HG02970 (cell line): ENCODE results near the gene MTHFD2L.

Experiments used
- ATAC-seq: cut with Tn5 transposase; IDR thresholded peaks from one replicate; pipeline ENCODE4 v1.9.1; 2021; ENCODE audit warnings: mild to moderate bottlenecking, moderate library complexity, moderate number of reproducible peaks; ENCODE audit not compliant: unreplicated experiment, low FRiP score

Gene MTHFD2L

GRCh38 chr4:74293558-74293957 lies 135.6 kb downstream of the MTHFD2L start:
- ATAC-seq, result no peak

GRCh38 chr4:74294681-74295080 lies 136.8 kb downstream of the MTHFD2L start:
- ATAC-seq, result no peak

GRCh38 chr4:74297539-74297938 lies 139.6 kb downstream of the MTHFD2L start:
- no peak for ATAC-seq

GRCh38 chr4:74304095-74304625 lies 146.2 kb downstream of the MTHFD2L start:
- ATAC-seq, result no peak

GRCh38 chr4:74305000-74305399 lies 147.1 kb downstream of the MTHFD2L start:
- ATAC-seq, result no peak

- no peak for ATAC-seq
These were observed 149.3 kb downstream of the MTHFD2L start for GRCh38 chr4:74307170-74307569.

- no peak for ATAC-seq
These were observed 150.3 kb downstream of the MTHFD2L start, which contains the start of gene EPGN for GRCh38 chr4:74308215-74308614. Gene EPGN, plus strand, starts transcription at chr4:74308470. Its CDS starts 64 bp downstream, at chr4:74308534.

- ATAC-seq, result no peak
These were observed 151.3 kb downstream of the MTHFD2L start for GRCh38 chr4:74309223-74309622.

- ATAC-seq, result no peak
These were observed 153.9 kb downstream of the MTHFD2L start for GRCh38 chr4:74311696-74312313.

- no peak for ATAC-seq
These were observed 156.4 kb downstream of the MTHFD2L start for GRCh38 chr4:74314329-74314728.

- ATAC-seq, result no peak
These were observed 157.0 kb downstream of the MTHFD2L start for GRCh38 chr4:74314944-74315343.

GRCh38 chr4:74315376-74315775 lies 157.5 kb downstream of the MTHFD2L start:
- ATAC-seq, result no peak

- ATAC-seq, result no peak
These were observed 158.5 kb downstream of the MTHFD2L start for GRCh38 chr4:74316397-74316796.

GRCh38 chr4:74317616-74318246 lies 159.8 kb downstream of the MTHFD2L start:
- ATAC-seq, result no peak

GRCh38 chr4:74318276-74318675 lies 160.4 kb downstream of the MTHFD2L start:
- ATAC-seq, result no peak

- ATAC-seq, result no peak
These were observed 161.6 kb downstream of the MTHFD2L start for GRCh38 chr4:74319470-74319869.

GRCh38 chr4:74320559-74321118 lies 162.7 kb downstream of the MTHFD2L start:
- ATAC-seq, result no peak

GRCh38 chr4:74322301-74322700 lies 164.4 kb downstream of the MTHFD2L start:
- ATAC-seq, result no peak

- ATAC-seq, result no peak
These were observed 165.7 kb downstream of the MTHFD2L start for GRCh38 chr4:74323663-74324062.

GRCh38 chr4:74324262-74324661 lies 166.3 kb downstream of the MTHFD2L start:
- no peak for ATAC-seq

GRCh38 chr4:74325886-74326285 lies 168.0 kb downstream of the MTHFD2L start:
- no peak for ATAC-seq

GRCh38 chr4:74327762-74328161 lies 169.8 kb downstream of the MTHFD2L start:
- no peak for ATAC-seq
